ENCODE results near the gene TMEM125.

Gene TMEM125

DNA sequence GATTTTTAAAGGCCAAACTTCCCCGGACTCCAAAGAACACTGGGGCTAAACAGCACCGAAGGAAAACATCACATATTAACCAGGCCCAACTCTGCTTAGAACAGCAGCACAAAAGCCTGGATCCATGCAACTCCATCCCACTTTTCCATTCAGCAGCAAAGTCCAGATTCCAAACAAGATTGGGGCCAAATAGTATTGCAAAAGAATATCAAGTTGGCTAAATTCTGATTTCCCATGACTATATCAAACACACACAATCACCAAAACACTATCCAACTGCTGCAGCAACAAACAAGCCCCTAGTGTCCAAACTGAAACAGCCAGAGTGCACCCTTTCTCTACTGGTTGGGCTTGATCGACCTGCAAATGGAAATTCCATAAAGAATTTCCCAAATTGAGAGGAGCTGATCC lies 19.4 kb upstream of the TMEM125 start:
- DNase-seq: no peak

DNA sequence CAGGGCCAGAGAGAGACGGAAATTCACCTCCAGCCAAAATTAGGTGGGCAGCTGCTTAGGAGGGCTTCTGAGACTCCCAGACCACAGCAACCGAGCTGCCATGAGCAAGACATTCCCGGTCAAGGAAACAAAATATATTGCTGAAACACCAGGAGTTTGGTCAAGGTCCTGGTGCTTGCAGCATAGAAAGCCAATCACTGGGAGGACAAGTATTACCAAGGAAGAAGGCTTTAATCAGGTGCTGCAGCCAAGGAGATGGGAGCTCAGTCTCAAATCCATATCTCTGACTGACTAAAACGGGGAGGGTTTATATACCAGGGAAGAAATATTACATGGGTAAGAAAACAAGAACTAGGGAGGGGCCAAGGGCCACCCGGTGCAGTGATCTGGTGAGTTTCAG lies 18.8 kb upstream of the TMEM125 start:
- no peak for DNase-seq

DNA sequence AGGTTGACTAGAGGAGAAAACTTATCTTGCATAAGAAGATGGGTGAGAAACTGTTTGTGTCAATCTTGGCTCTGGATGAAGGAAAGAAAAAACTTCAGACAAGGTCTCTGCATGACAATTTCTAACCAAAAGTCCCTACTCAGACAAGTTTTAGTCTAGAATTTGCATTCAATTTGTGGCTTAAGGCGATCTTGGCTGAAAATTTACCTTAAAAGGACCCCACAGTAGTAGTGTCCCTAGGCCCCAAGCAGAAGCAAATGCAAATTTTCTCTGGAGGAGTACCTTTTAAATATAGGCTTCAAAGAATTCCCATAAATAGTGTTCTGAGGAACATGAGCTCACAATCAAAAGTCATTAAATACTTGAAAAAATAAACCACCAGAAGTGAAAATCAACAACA lies 17.6 kb upstream of the TMEM125 start:
- DNase-seq: no peak

DNA sequence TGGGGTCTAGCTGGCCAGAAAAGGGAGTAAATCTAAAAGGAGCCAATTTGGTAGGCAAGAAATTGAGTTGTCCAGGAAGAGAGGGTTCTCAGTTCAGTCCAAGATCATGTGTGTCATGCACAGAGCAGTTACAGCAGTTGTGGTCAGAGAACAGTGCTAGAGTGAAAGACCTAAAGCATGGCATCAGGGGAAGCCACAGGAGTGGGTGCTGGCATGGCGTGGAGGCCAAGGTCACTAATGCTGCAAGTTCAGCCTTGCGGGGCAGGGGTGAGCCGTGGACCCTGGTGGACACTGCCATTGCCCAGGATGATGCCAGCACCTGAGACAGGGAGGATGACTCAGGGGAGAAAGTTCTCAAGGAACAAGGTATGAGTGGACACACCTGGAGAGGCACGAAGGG lies 16.6 kb upstream of the TMEM125 start:
- DNase-seq: no peak

GRCh38 chr1:43253876-43254275 lies 15.9 kb upstream of the TMEM125 start:
- DNase-seq: no peak

- peak; percentile 13 for DNase-seq
Observed at GRCh38 chr1:43255438-43256210, 14.2 kb upstream of the TMEM125 start.

DNA sequence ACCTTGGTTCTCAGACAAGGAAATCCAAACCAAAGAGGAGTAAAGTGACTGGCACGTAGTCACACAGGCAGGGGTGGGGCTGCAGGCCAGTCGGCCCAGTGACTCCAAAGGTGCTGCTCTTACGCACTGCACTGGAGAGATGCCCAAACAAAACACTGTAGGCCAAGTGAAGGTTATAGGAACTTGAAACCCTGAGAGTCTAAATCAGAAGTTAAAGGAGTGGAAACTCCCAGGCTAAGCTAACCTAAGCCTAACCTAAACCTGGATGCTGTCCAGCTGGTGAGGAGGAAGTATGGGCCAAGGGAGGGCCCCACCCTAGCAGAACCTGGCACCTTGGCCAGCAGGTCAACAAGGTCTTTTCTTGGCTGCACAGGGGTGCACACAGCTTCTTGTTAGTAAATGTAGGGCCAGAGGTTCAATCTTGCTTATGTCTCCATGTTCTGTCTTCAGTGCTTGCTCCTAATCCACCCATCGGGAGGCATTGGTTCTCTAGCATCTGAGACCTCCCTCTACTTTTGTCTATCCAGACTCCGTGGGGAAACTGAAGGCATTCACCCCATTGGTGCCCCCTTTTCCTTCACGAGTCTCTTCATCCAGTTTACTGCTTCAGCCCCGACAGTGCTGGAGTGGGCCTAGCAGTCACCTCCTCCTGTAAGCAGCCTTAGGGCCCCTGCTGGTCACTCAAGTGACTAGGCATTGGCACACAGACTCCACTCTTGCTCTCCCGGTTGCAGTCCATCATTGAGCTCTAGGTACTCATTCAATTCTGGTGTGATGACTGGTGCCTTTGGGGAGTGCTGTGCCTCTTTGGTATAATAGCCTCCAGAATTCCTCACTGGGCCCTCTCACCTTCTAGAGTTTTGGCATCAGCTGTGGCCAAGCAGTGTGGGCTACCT lies 12.9 kb upstream of the TMEM125 start:
- peak; percentile 30 for DNase-seq

- DNase-seq: peak; percentile 16
Observed at GRCh38 chr1:43258370-43258769, 11.4 kb upstream of the TMEM125 start.

- DNase-seq: no peak
Observed at GRCh38 chr1:43265431-43265830, 4.4 kb upstream of the TMEM125 start.

GRCh38 chr1:43266881-43267280 lies 2.9 kb upstream of the TMEM125 start:
- DNase-seq: no peak

- DNase-seq: no peak
Observed at GRCh38 chr1:43267291-43267805, 2.4 kb upstream of the TMEM125 start.

DNA sequence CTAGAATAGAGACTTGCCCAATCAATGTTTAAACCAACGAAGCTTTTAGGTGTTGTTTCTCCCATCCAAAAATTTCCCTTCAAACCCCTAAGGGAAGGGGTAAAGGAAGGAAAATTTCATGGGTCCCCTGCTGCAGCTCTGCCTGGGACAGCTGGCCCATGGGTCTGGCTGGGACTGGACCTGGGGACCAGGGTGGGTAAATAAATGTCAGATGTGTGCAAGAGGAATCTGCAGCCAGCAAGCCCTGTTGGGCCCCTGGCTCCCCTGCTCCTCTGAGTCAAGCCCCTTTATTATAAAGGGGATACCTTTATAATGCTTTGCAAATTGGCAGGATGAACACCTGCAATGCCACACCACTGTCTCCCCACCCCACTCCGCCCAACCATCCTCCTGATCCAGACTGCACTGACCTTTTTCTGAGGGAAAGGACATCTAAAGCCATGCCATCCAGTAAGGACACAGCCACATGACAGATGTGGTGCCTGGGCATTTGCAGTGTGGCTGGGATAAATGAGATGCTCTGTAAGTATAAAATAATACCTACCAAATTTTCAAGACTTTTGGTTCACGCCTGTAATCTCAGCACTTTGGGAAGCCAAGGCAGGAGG lies 1.9 kb upstream of the TMEM125 start:
- DNase-seq: no peak

GRCh38 chr1:43270421-43271095 lies 775 bp downstream of the TMEM125 start:
- peak; percentile 64 for DNase-seq

DNA sequence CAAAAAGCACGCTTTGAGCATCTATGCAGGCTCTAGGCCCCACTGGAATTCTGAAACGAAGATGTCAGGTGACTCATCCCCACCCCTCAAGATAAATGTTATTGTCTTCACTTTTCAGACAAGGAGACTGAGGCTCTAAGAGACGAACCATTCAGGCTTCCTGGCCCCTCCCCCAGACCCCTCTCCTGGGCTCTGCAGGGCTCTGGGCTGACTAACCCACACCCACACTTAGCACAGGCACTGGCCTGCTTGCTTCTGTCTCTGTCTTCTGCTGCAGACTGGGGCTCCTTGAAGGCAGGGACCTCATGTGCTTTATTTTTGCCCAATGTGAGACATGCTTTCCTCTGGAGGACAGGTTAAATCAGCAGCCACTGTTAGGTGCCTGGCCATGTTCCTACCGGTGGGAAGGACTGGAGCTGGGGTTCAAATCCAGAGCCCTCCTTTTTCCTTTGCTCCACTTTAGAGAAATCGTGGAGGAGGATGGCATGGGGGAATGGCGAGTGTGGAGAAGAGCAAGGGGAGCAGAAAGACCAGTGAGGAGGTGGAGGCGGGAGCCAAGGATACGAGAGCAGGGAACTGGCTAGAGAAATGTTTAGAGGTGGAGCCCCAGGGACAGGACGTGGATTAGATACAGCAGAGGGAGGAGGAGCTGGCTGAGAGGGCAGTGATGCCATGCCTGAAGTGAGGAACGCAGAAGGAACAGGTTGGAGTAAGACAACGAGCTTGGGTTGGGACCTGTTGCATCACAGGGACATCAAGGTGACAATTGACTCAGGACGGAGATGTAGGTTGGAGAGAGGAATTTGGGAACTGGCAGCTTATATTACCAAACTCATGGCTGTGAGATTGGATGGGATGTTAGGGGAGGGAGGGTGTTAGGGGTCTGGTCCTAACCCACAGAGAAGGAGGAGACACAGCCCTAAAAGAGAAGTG lies 1.7 kb downstream of the TMEM125 start:
- DNase-seq: peak; percentile 45

- peak; percentile 43 for DNase-seq
Observed at GRCh38 chr1:43272161-43272560, 2.4 kb downstream of the TMEM125 start.

GRCh38 chr1:43272576-43273571 lies 3.1 kb downstream of the TMEM125 start:
- peak; percentile 57 for DNase-seq

DNA sequence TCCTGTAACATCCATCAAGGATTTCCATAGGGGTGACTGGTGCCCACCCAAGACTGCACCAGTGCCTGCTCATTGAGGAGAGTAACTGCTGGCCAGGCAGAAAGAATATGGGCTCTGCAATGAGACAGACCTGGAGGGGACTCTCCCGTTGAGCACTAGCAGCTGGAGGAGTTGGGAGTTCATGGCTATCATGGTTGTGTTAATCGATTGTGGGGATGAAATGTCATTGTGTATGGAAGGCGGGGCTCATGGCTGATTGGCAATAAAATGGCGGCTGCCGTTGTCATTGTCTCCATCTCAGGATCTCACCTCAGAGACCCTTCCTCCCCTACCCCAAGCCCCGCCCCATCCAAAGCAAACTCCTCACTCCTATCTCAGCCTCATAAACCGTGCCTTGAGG lies 3.9 kb downstream of the TMEM125 start:
- peak; percentile 16 for DNase-seq

DNA sequence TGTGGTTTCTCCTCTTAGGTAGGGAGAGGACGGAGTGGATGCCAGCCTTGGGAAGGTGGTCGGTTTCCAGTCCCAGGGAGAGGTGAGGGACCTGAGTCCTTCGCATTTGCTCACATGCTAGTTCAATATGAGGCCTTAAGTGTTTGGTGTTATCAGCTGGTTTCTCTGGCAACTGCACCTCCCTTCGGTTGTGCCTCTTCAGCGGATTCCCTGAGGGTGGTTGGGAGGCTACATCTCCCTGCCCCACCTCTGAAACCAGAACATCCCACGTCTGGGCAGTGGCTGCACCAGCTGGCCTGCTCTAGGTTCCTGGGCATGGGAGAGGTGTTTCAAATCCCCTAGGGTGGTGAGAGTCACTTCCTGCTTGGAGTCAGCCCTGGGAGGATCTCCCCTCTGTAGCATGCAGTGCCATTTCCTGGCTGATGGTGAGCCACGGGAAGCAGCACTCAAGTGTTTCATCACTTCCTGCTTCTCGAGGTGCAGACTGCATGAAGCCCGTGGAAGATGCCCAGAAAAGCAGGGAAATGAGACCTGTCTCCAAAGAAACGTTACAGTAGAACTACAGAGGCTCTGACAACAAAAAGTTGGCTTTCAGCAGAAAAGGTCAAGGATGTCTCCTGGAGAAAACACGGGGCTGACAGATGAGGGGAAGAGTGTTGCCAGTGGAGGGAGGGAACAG lies 4.5 kb downstream of the TMEM125 start:
- peak; percentile 64 for DNase-seq

GRCh38 chr1:43274804-43275180 lies 5.0 kb downstream of the TMEM125 start:
- peak; percentile 24 for DNase-seq

Measured in activated effector memory CD4-positive, alpha-beta T cell treated with anti-CD3 and anti-CD28 coated beads, Interleukin-2, amount 50 U/mL, for 16 hours (primary cell).